Trophoblast cell (in vitro differentiated cells and primary cell): ENCODE measurements around the gene DAAM2.

Source experiments
- DNase-seq, 2 donors: peaks; one replicate each; pipeline ENCODE4 v3.0.0-alpha.2; 2016
- H2AFZ ChIP-seq: 2 replicates; pipeline ENCODE4 v1.6.1; 2013; ENCODE audit warnings: low read length, moderate library complexity, mild to moderate bottlenecking; ENCODE audit not compliant: insufficient read depth, poor library complexity
- H2AK5ac ChIP-seq: 2 replicates; pipeline ENCODE4 v1.6.1; 2013; ENCODE audit warnings: mild to moderate bottlenecking, low read length
- H2BK120ac ChIP-seq: 2 replicates; pipeline ENCODE4 v1.6.1; 2013; ENCODE audit warnings: low read length, mild to moderate bottlenecking, moderate library complexity; ENCODE audit not compliant: insufficient read depth, poor library complexity
- H2BK12ac ChIP-seq: 2 replicates; pipeline ENCODE4 v1.6.1; 2013; ENCODE audit warnings: mild to moderate bottlenecking, low read length, moderate library complexity
- H2BK5ac ChIP-seq: 2 replicates; pipeline ENCODE4 v1.6.1; 2013; ENCODE audit warnings: low read length, low read depth, moderate library complexity, mild to moderate bottlenecking; ENCODE audit not compliant: poor library complexity
- H3K14ac ChIP-seq: 2 replicates; pipeline ENCODE4 v1.6.1; 2013; ENCODE audit warnings: mild to moderate bottlenecking, low read length
- H3K18ac ChIP-seq: 2 replicates; pipeline ENCODE4 v1.6.1; 2013; ENCODE audit warnings: mild to moderate bottlenecking, low read length
- H3K23ac ChIP-seq: 2 replicates; pipeline ENCODE4 v1.6.1; 2013; ENCODE audit warnings: low read length
- H3K27ac ChIP-seq: 2 replicates; pipeline ENCODE4 v1.5.1; 2013; ENCODE audit warnings: low read depth, mild to moderate bottlenecking, inconsistent platforms, low read length, moderate library complexity
- H3K27me3 ChIP-seq: 2 replicates; pipeline ENCODE4 v1.6.1; 2013; ENCODE audit warnings: inconsistent platforms, mild to moderate bottlenecking, low read length, moderate library complexity; ENCODE audit not compliant: insufficient read depth
- H3K36me3 ChIP-seq, 2 experiments: 1 replicate in 1 of 2; 2 replicates in 1 of 2; pipeline ENCODE4 v1.6.1; 2013; ENCODE audit warnings: low read length in 2 of 2, mild to moderate bottlenecking in 2 of 2, moderate library complexity in 1 of 2; ENCODE audit not compliant: insufficient read depth in 2 of 2, control insufficient read depth in 1 of 2
- H3K4ac ChIP-seq: 2 replicates; pipeline ENCODE4 v1.6.1; 2013; ENCODE audit warnings: low read depth, mild to moderate bottlenecking, low read length, moderate library complexity
- H3K4me1 ChIP-seq, 2 experiments: 1 replicate in 1 of 2; 2 replicates in 1 of 2; pipeline ENCODE4 v1.6.1; 2013; ENCODE audit warnings: low read length in 2 of 2, mild to moderate bottlenecking in 2 of 2, moderate library complexity in 1 of 2; ENCODE audit not compliant: insufficient read depth in 2 of 2, control insufficient read depth in 1 of 2
- H3K4me2 ChIP-seq: 2 replicates; pipeline ENCODE4 v1.6.1; 2013; ENCODE audit warnings: inconsistent platforms, mild to moderate bottlenecking, low read length, moderate library complexity
- H3K4me3 ChIP-seq: 2 replicates; pipeline ENCODE4 v1.5.1; 2013; ENCODE audit warnings: mild to moderate bottlenecking, low read depth, low read length, inconsistent platforms
- H3K79me1 ChIP-seq: one replicate; pipeline ENCODE4 v1.6.1; 2013; ENCODE audit warnings: low read length
- H3K79me2 ChIP-seq: 2 replicates; pipeline ENCODE4 v1.6.1; 2013; ENCODE audit warnings: low read length, mild to moderate bottlenecking; ENCODE audit not compliant: control insufficient read depth, insufficient read depth, poor library complexity
- H3K9ac ChIP-seq: 2 replicates; pipeline ENCODE4 v1.6.1; 2013; ENCODE audit warnings: mild to moderate bottlenecking, low read length
- H3K9me3 ChIP-seq: 2 replicates; pipeline ENCODE4 v1.6.1; 2013; ENCODE audit warnings: low read depth, mild to moderate bottlenecking, control low read depth, inconsistent platforms, low read length; ENCODE audit not compliant: insufficient read depth
- H4K12ac ChIP-seq: 2 replicates; pipeline ENCODE4 v1.6.1; 2013; ENCODE audit warnings: low read depth, mild to moderate bottlenecking, low read length, moderate library complexity
- H4K8ac ChIP-seq: 2 replicates; pipeline ENCODE4 v1.6.1; 2013; ENCODE audit warnings: low read depth, mild to moderate bottlenecking, low read length, moderate library complexity
- H4K91ac ChIP-seq: one replicate; pipeline ENCODE4 v1.6.1; 2013; ENCODE audit warnings: low read depth, mild to moderate bottlenecking, low read length, moderate library complexity
- WGBS: extraction: QIAGEN DNeasy Blood & Tissue Kit; methylation state at CpG from one replicate; pipeline ENCODE4 v1.1.7; 2013; ENCODE audit warnings: missing lambda C conversion rate; ENCODE audit not compliant: insufficient read length, insufficient coverage; ENCODE audit errors: extremely low coverage; 5-methylcytosine and 5-hydroxymethylcytosine counted together

DAAM2 gene

DNA sequence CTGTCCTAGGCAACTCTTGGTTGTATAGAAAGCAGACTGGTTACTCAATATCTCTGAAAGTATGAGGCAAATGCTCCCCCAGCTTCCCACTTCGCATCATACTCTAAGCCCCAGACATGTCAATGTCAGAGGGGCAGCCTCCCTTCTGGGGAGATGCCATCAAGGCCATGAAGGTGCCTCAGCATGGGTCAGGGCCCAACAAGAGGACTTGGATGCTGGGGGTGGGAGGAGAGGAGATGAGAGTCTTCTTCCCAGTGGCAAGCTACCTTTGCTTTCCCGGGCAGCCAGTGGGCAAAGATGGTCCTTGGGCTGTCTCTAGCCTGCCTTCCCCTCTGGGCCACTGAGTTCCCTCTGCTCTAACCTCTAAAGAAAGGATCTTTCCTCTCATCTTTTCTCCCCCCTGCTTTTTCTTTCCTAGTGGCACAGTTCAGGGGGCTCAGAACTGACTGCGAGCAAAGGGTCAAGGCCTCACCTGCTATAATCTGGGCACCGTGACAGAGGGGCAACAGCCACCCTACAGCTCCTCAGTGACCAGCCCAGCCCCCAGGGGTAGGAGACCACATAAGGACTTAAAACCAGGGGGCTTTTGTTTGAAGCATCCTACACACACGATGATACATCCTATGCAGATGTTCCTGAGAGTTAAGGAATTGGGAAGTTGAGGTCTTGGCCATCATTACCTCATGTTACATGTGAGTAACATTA, 115.8 kb downstream of the DAAM2 start:
- H3K27ac ChIP-seq: no peak overlapping the region
- H3K36me3 ChIP-seq: peaks cover 2 to 8% of the 10 kb centered on the region in 2 experiments
- H2AFZ ChIP-seq: no peak overlapping the region
- no peak overlapping the region for H3K23ac ChIP-seq
- DNase-seq: no peak
- H3K27me3 ChIP-seq: no peaks in the 10 kb centered on the region
- H4K12ac ChIP-seq: no peak overlapping the region
- no peak overlapping the region for H2BK120ac ChIP-seq
- H3K18ac ChIP-seq: no peak overlapping the region
- H3K9ac ChIP-seq: no peak overlapping the region
- no peak overlapping the region for H2AK5ac ChIP-seq
- H3K4me1 ChIP-seq: no peaks in the 10 kb centered on the region
- no peak overlapping the region for H4K91ac ChIP-seq
- no peaks in the 10 kb centered on the region for H3K79me1 ChIP-seq
- H3K4me2 ChIP-seq: no peak overlapping the region
- no peak overlapping the region for H2BK12ac ChIP-seq
- no peaks in the 10 kb centered on the region for H3K79me2 ChIP-seq
- H3K9me3 ChIP-seq: no peaks in the 10 kb centered on the region
- no peak overlapping the region for H3K4me3 ChIP-seq
- H4K8ac ChIP-seq: no peak overlapping the region
- no peak overlapping the region for H3K4ac ChIP-seq
- WGBS: no CpG with 5 or more reads among the region's 5 CpGs
- H2BK5ac ChIP-seq: no peak overlapping the region
- H3K14ac ChIP-seq: no peak overlapping the region

DNA sequence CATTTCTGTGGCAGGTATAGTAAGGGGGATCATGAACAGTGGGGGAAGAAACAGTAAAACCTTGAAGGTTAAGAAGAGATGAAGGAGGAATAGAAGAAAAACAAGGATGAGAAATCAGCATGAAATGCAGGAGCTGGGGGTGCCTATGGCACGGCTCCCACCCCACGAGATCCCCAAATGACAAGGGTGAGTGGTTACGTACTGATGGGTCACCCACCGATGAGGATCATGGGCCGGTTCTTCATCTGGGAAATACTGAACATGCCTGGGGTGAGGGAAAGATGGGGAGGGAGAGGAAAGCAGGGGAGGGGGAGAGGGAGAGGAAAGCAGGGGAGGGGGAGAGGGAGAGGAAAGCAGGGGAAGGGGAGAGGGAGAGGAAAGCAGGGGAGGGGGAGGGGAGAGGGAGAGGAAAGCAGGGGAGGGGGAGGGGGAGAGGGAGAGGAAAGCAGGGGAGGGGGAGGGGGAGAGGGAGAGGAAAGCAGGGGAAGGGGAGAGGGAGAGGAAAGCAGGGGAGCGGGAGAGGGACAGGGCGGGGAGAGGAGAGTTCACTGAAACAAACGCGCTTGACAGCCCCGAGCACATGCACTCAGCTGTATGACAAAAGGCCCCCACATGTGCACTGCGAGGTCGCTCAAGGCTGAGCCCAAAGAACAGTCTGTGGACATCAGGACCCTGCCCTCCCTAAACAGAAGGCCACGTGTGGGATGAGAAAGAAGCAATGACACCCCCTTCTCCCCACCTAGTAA, 116.8 kb downstream of the DAAM2 start:
- Histone ChIP-seq H3K27ac (no peak overlapping the region), H2AK5ac (no peak overlapping the region), H2AFZ (no peak overlapping the region), H4K91ac (no peak overlapping the region), H3K18ac (no peak overlapping the region), H3K27me3 (no peaks in the 10 kb centered on the region), H4K8ac (no peak overlapping the region), H3K79me1 (no peaks in the 10 kb centered on the region), H3K4me3 (no peak overlapping the region), H3K4ac (no peak overlapping the region), H3K36me3 (peaks cover 0 to 5% of the 10 kb centered on the region in 2 experiments), H2BK5ac (no peak overlapping the region), H2BK12ac (no peak overlapping the region), H3K23ac (no peak overlapping the region), H3K4me2 (no peak overlapping the region), H2BK120ac (no peak overlapping the region), H3K9ac (no peak overlapping the region), H3K79me2 (no peaks in the 10 kb centered on the region), H3K14ac (no peak overlapping the region), H3K9me3 (no peaks in the 10 kb centered on the region), H3K4me1 (no peaks in the 10 kb centered on the region), H4K12ac (no peak overlapping the region)
- WGBS: no CpG with 5 or more reads among the region's 13 CpGs
- no peak for DNase-seq

DNA sequence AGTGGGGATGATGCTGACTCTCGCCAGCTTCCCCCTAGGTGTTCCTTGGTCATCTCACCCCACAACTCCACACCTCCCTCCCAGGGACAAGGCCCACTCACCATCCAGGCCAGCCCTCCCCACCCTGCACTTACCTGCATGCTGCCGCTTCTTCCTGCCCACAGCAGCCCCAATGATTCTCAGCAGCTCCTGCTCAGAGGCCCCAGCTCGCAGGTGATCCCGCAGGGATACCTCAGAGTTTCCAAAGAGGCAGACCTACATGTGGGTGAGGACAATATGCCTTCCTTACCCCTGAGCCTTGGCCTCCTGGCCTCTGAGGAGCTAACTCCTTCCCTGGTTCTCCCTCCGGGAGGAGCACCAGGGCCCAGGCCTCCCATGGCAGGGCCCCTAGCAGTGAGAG, 117.5 kb downstream of the DAAM2 start:
- Histone ChIP-seq H2BK5ac (no peak overlapping the region), H3K27ac (no peak overlapping the region), H3K4ac (no peak overlapping the region), H2BK12ac (no peak overlapping the region), H3K36me3 (peaks cover 0 to 5% of the 10 kb centered on the region in 2 experiments), H3K4me2 (no peak overlapping the region), H3K9me3 (no peaks in the 10 kb centered on the region), H4K12ac (no peak overlapping the region), H4K91ac (no peak overlapping the region), H2AK5ac (no peak overlapping the region), H2BK120ac (no peak overlapping the region), H3K27me3 (no peaks in the 10 kb centered on the region), H3K23ac (no peak overlapping the region), H3K14ac (no peak overlapping the region), H3K79me2 (no peaks in the 10 kb centered on the region), H2AFZ (no peak overlapping the region), H3K18ac (no peak overlapping the region), H4K8ac (no peak overlapping the region), H3K4me3 (no peak overlapping the region), H3K79me1 (no peaks in the 10 kb centered on the region), H3K4me1 (no peaks in the 10 kb centered on the region), H3K9ac (no peak overlapping the region)
- WGBS: no CpG with 5 or more reads among the region's 5 CpGs
- DNase-seq: no peak

DNA sequence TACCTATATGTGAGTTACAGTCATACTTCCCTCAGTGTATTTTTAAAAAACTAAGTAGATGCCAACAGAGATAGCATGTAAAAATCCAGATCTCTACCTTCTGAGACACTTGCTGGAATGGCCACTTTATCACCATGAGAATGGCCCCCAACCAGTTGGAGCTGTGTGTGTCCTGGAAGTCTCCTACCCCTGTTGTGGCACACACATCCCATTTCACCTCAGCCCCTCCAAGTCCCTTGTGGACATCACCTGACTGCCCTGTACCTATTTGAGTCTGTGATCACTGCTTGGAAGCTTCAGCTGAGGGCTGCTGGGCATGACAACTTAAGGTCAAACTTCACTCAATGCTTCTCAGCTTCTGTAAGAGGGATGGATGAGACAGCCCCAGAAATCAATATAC, 118.0 kb downstream of the DAAM2 start:
- no peak for DNase-seq
- H3K27me3 ChIP-seq: no peaks in the 10 kb centered on the region
- H3K4me1 ChIP-seq: no peaks in the 10 kb centered on the region
- H3K14ac ChIP-seq: no peak overlapping the region
- H2BK12ac ChIP-seq: no peak overlapping the region
- no peak overlapping the region for H2BK120ac ChIP-seq
- H3K4me2 ChIP-seq: no peak overlapping the region
- no peak overlapping the region for H2AFZ ChIP-seq
- no peaks in the 10 kb centered on the region for H3K79me1 ChIP-seq
- H3K4ac ChIP-seq: no peak overlapping the region
- no peak overlapping the region for H3K27ac ChIP-seq
- H3K23ac ChIP-seq: no peak overlapping the region
- no peak overlapping the region for H4K12ac ChIP-seq
- no peak overlapping the region for H4K91ac ChIP-seq
- H2AK5ac ChIP-seq: no peak overlapping the region
- H3K9ac ChIP-seq: no peak overlapping the region
- H3K9me3 ChIP-seq: no peaks in the 10 kb centered on the region
- H3K4me3 ChIP-seq: no peak overlapping the region
- no peaks in the 10 kb centered on the region for H3K79me2 ChIP-seq
- H2BK5ac ChIP-seq: no peak overlapping the region
- no peak overlapping the region for H4K8ac ChIP-seq
- H3K18ac ChIP-seq: no peak overlapping the region
- H3K36me3 ChIP-seq: peaks cover 0 to 5% of the 10 kb centered on the region in 2 experiments
